Skeletal muscle tissue (tissue), 4 donors: ENCODE measurements around the gene PVRIG. TPM values are rescaled to one million over a fixed set of nuclear protein-coding genes. Genes with fewer than 3 reads are reported as not detected.
A peak's percentile ranks its signal among the peaks of the same experiment; 100 is the strongest.
"Not testable (repeated sequence)": the region's sequence is repeated elsewhere in the genome, so short reads cannot be mapped to it uniquely, and the experiment has no call there.

ENCODE experiments used
- H3K27ac ChIP-seq: one replicate; pipeline ENCODE4 v1.7.0; 2013; ENCODE audit warnings: mild to moderate bottlenecking, low read depth, low read length, inconsistent platforms
- H3K27me3 ChIP-seq, 3 donors: one replicate each; pipeline ENCODE4 v1.7.0; 2013; ENCODE audit warnings: low read length in 3 of 3; ENCODE audit not compliant: control insufficient read depth in 3 of 3, insufficient read depth in 3 of 3
- H3K36me3 ChIP-seq, 3 donors: one replicate each; pipeline ENCODE4 v1.7.0; 2013; ENCODE audit warnings: low read length in 3 of 3; ENCODE audit not compliant: control insufficient read depth in 3 of 3, insufficient read depth in 3 of 3
- H3K4me1 ChIP-seq, 3 donors: one replicate each; pipeline ENCODE4 v1.7.0; 2013; ENCODE audit warnings: low read length in 3 of 3, mild to moderate bottlenecking in 3 of 3; ENCODE audit not compliant: control insufficient read depth in 3 of 3, insufficient read depth in 3 of 3
- H3K4me3 ChIP-seq, 3 donors: one replicate each; pipeline ENCODE4 v1.7.0; 2013; ENCODE audit warnings: low read length in 3 of 3
- H3K9ac ChIP-seq, 3 donors: one replicate each; pipeline ENCODE4 v1.7.0; 2013; ENCODE audit warnings: low read length in 3 of 3, mild to moderate bottlenecking in 3 of 3, moderate library complexity in 2 of 3, low read depth in 1 of 3
- H3K9me3 ChIP-seq, 3 donors: one replicate each; pipeline ENCODE4 v1.7.0; 2013; ENCODE audit warnings: low read length in 3 of 3; ENCODE audit not compliant: control insufficient read depth in 3 of 3
- total RNA-seq: library from RNA; depleted of rRNA; stranded (reverse); fragments of >200 nt; gene quantifications from one replicate; pipeline ENCODE4 v1.2.3, GENCODE V29; 2014
- donor health status: Osteomylitis.

The PVRIG gene
- total RNA-seq, 1 donor from 2014 or later = not detected

DNA sequence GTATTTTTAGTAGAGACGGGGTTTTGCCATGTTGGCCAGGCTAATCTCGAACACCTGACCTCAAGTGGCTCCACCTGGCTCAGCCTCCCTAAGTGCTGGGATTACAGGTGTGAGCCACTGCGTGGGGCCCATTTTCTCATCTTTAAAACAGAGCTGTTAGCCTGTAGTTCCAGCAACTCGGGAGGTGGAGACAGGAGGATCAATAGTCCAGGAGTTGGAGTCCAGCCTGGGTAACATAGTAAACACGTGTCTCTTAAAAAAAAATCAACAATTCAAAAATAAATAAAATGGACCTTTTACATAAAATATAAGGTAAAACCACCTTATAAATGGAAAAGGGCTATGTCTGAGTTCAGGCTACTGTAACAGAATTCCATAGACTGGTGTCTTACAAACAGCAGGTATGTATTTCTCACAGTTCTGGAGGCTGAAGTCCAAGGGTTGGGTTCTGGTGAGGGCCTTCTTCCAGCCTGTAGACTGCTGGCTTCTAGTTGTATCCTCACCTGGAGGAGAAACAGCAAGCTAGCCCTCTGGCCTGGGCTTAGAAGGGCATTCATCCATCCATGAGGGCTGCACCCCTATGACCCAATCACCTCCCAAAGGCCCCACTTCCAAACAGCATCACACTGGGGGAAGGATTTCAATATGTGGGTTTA, 7.0 kb upstream of the PVRIG start:
- Histone ChIP-seq H3K36me3 (no peaks in the 10 kb centered on the region), H3K27ac (no peak overlapping the region), H3K4me1 (peaks cover 6 to 16% (median 11%) of the 10 kb centered on the region in 3 donors), H3K4me3 (no peak overlapping the region), H3K9me3 (no peaks in the 10 kb centered on the region), H3K9ac (no peak overlapping the region), H3K27me3 (no peaks in the 10 kb centered on the region)

- H3K36me3 ChIP-seq = no peaks in the 10 kb centered on the region
- no peak overlapping the region for H3K9ac ChIP-seq
- H3K9me3 ChIP-seq = no peaks in the 10 kb centered on the region
- H3K4me3 ChIP-seq = no peak overlapping the region
- H3K4me1 ChIP-seq = peaks cover 6 to 16% (median 11%) of the 10 kb centered on the region in 3 donors
- no peaks in the 10 kb centered on the region for H3K27me3 ChIP-seq
- no peak overlapping the region for H3K27ac ChIP-seq
These were observed 6.1 kb upstream of the PVRIG start for GRCh38 chr7:100213672-100214071.

- H3K9ac ChIP-seq, H3K4me3 ChIP-seq, H3K9me3 ChIP-seq, H3K27ac ChIP-seq, H3K36me3 ChIP-seq, H3K27me3 ChIP-seq: not testable (repeated sequence)
- peaks cover 6 to 16% (median 11%) of the 10 kb centered on the region in 3 donors for H3K4me1 ChIP-seq
These were observed 5.4 kb upstream of the PVRIG start for GRCh38 chr7:100214356-100214755.

DNA sequence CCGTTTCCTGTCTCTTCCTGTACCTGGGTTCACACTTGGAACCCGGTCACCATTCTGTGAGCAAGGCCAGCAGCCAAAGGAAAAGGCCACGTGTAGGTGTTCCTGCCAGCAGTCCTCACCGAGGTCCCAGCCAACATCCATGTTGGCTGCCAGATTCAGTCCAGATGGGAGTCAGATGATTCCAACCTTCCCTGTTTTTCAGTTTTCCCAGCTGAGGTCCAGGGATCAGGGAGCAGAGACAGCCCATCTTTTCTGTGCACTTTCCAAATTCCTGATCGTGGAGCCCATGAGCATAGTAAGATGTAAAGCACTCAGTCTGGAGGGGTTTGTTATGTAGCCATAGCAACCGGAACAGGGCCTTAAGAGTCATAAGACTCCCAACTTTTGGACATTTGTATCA, 3.9 kb upstream of the PVRIG start:
- Histone ChIP-seq H3K4me3 (no peak overlapping the region), H3K27me3 (no peaks in the 10 kb centered on the region), H3K36me3 (peaks cover 5 to 9% (median 7%) of the 10 kb centered on the region in 3 donors), H3K4me1 (peaks cover 6 to 16% (median 11%) of the 10 kb centered on the region in 3 donors), H3K27ac (no peak overlapping the region), H3K9ac (no peak overlapping the region), H3K9me3 (no peaks in the 10 kb centered on the region)

DNA sequence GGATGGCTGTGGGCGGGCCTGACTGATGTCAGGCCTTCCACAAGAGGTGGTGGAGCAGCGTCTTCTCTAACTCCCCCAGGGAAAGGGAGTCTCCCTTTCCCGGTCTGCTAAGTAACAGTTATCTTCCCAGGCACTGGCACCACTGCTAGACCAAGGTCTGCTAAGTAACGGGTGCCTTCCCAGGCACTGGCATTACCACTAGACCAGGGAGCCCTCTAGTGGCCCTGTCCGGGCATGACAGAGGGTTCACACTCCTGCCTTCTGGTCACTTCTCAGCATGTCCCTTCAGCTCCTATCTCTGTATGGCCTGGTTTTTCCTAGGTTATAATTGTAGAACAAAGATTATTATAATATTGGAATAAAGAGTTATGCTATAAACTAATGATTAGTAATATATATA, 1.8 kb upstream of the PVRIG start:
- H3K9ac ChIP-seq, H3K9me3 ChIP-seq, H3K27ac ChIP-seq, H3K27me3 ChIP-seq, H3K4me3 ChIP-seq: not testable (repeated sequence)
- Histone ChIP-seq H3K36me3 (peaks cover 23 to 29% (median 27%) of the 10 kb centered on the region in 3 donors), H3K4me1 (peaks cover 6 to 15% (median 11%) of the 10 kb centered on the region in 3 donors)

GRCh38 chr7:100219271-100219737, 445 bp upstream of the PVRIG start:
- Histone ChIP-seq H3K9ac (peak overlapping the region in 1 of 3 donors; percentile 45), H3K27ac (no peak overlapping the region), H3K36me3 (peaks cover 29 to 34% (median 33%) of the 10 kb centered on the region in 3 donors), H3K27me3 (no peaks in the 10 kb centered on the region), H3K9me3 (no peaks in the 10 kb centered on the region), H3K4me3 (no peak overlapping the region), H3K4me1 (peaks cover 6 to 10% (median 9%) of the 10 kb centered on the region in 3 donors)

GRCh38 chr7:100220586-100221230, 959 bp downstream of the PVRIG start:
- Histone ChIP-seq H3K9me3 (no peaks in the 10 kb centered on the region), H3K4me1 (peaks cover 4 to 7% (median 6%) of the 10 kb centered on the region in 3 donors), H3K9ac (no peak overlapping the region), H3K27me3 (no peaks in the 10 kb centered on the region), H3K4me3 (no peak overlapping the region), H3K36me3 (peaks cover 29 to 35% (median 34%) of the 10 kb centered on the region in 3 donors), H3K27ac (peak overlapping the region; percentile 40)

DNA sequence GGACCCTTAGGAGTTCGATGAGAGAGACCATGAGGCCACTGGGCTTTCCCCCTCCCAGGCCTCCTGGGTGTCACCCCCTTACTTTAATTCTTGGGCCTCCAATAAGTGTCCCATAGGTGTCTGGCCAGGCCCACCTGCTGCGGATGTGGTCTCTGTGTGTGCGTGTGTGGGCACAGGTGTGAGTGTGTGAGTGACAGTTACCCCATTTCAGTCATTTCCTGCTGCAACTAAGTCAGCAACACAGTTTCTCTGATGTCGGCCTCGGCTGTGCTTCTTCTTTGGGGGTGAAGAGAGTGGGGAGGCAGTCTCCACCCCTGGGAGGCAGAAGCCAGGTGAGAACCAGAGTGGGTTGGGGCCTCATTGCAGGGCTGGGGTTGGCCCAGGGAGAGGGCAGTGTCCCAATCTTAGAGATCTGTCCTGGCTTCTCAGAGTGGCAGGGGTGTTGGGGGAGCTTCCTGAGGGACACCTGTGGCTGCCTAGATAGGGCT, 1.5 kb downstream of the PVRIG start:
- H3K9me3 ChIP-seq = no peaks in the 10 kb centered on the region
- no peak overlapping the region for H3K4me3 ChIP-seq
- H3K9ac ChIP-seq = peak overlapping the region in 1 of 3 donors; percentile 4
- no peaks in the 10 kb centered on the region for H3K27me3 ChIP-seq
- H3K27ac ChIP-seq = peak overlapping the region; percentile 40
- H3K4me1 ChIP-seq = peaks cover 5 to 9% (median 5%) of the 10 kb centered on the region in 3 donors
- H3K36me3 ChIP-seq = peaks cover 29 to 35% (median 34%) of the 10 kb centered on the region in 3 donors

- H3K27me3 ChIP-seq = no peaks in the 10 kb centered on the region
- H3K36me3 ChIP-seq = peaks cover 29 to 35% (median 34%) of the 10 kb centered on the region in 3 donors
- no peaks in the 10 kb centered on the region for H3K9me3 ChIP-seq
- no peak overlapping the region for H3K27ac ChIP-seq
- H3K4me3 ChIP-seq = no peak overlapping the region
- H3K4me1 ChIP-seq = peaks cover 7 to 15% (median 7%) of the 10 kb centered on the region in 3 donors
- peak overlapping the region in 1 of 3 donors; percentile 4 for H3K9ac ChIP-seq
These were observed 2.2 kb downstream of the PVRIG start for GRCh38 chr7:100221767-100222444.
